Spleen (tissue), 7 donors: ENCODE measurements around the gene PLCH2.

Experiments used
- POLR2A ChIP-seq, 3 donors: fragments of 450-650 bp; IDR thresholded peaks; one replicate each; pipeline ENCODE4 v1.5.1; 2017; ENCODE audit warnings: antibody characterized with exemption in 3 of 3, mild to moderate bottlenecking in 1 of 3
- POLR2AphosphoS5 ChIP-seq, 3 donors: sonication (generic); formaldehyde crosslinking; IDR thresholded peaks; one replicate each; pipeline ENCODE4 v1.5.1; 2017; ENCODE audit warnings: antibody characterized with exemption in 3 of 3
- TF ChIP-seq, protein P1 (sequence below), 11 experiments: fragments of 200-600 bp in 7 of 11; fragments of 450-650 bp in 4 of 11; sonication (generic) in 4 of 11; IDR thresholded peaks in 8 of 11; conservative IDR thresholded peaks in 3 of 11; 1 replicate in 7 of 11; 2 replicates in 4 of 11; pipeline versions ENCODE4 v1.4.0 to v1.8.0; 2016 to 2021; ENCODE audit warnings: antibody characterized with exemption in 11 of 11, inconsistent platforms in 4 of 11, mild to moderate bottlenecking in 1 of 11
- donor health status: DM: no; HTN: no; CAD: no; lungs with moderate emphysema.
- donor health status: DM: no; HTN: no; CAD: no.
- donor health status: DM: no; HTN: no; CAD: no.

DNA sequence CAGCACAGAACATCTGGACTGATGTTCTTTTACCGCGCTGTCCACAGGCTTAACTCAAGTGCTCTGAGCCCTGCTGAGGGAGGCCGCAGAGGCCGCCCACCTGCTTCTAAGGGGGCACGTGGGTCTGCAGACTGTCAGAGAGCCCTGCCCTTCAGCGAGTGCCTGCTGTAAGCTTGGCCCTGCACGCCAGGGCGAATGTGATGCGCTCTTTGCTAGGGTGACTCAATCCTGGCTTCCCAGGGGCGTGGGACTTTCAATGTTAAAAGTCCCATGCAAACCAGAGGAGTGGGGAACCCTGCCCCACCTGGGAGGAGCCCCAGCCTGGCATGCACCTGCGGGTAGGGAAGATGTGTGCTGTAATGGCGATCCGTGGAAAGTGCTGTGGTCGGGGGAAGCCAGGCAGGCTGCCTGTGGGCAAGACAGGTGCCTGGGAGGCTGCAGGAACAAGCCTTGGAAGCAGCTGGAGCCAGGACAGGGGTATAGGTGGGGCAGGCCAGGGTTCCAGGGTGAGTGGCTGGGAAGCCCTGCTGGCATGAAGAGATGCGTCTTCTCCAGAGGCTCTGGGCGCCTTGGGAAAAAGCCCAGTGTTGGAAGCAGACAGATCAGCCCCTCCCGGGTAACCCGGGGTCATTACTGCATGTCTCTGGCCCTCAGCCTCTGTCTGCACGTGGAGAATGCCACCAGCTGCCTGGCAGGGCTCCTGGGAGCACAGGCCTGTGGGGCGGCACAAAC, 50.9 kb downstream of the PLCH2 start:
- TF ChIP-seq, protein P1, sequence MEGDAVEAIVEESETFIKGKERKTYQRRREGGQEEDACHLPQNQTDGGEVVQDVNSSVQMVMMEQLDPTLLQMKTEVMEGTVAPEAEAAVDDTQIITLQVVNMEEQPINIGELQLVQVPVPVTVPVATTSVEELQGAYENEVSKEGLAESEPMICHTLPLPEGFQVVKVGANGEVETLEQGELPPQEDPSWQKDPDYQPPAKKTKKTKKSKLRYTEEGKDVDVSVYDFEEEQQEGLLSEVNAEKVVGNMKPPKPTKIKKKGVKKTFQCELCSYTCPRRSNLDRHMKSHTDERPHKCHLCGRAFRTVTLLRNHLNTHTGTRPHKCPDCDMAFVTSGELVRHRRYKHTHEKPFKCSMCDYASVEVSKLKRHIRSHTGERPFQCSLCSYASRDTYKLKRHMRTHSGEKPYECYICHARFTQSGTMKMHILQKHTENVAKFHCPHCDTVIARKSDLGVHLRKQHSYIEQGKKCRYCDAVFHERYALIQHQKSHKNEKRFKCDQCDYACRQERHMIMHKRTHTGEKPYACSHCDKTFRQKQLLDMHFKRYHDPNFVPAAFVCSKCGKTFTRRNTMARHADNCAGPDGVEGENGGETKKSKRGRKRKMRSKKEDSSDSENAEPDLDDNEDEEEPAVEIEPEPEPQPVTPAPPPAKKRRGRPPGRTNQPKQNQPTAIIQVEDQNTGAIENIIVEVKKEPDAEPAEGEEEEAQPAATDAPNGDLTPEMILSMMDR (IDR thresholded peaks at IDR 0.05 in 8 of 11, conservative IDR thresholded peaks at IDR 0.05 in 3 of 11): no peak
- TF ChIP-seq POLR2A (IDR thresholded peaks at IDR 0.05): no peak
- no peak for TF ChIP-seq POLR2AphosphoS5 (IDR thresholded peaks at IDR 0.05)
